Cerebellar cortex (tissue), 1 donor: Measurements from ENCODE around the gene MTCP1.

Experiments used
- DNase-seq: peaks from one replicate; pipeline ENCODE4 v3.0.0-alpha.2; 2015; ENCODE audit warnings: low spot score

The MTCP1 gene, protein sequence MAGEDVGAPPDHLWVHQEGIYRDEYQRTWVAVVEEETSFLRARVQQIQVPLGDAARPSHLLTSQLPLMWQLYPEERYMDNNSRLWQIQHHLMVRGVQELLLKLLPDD

GRCh38 chrX:155070975-155071693 lies at the start of gene MTCP1, which contains the start of the genes BRCC3 and CMC4:
TSS of gene MTCP1 (minus strand) at chrX:155071136. CDS start at chrX:155066010, 5,126 bp downstream.
TSS of gene BRCC3 (plus strand) at chrX:155071508. CDS start at chrX:155071528, 20 bp downstream.
TSS of gene CMC4 (minus strand) at chrX:155071136. CDS start at chrX:155064023, 7,113 bp downstream.
- DNase-seq, result peak; percentile 77

DNA sequence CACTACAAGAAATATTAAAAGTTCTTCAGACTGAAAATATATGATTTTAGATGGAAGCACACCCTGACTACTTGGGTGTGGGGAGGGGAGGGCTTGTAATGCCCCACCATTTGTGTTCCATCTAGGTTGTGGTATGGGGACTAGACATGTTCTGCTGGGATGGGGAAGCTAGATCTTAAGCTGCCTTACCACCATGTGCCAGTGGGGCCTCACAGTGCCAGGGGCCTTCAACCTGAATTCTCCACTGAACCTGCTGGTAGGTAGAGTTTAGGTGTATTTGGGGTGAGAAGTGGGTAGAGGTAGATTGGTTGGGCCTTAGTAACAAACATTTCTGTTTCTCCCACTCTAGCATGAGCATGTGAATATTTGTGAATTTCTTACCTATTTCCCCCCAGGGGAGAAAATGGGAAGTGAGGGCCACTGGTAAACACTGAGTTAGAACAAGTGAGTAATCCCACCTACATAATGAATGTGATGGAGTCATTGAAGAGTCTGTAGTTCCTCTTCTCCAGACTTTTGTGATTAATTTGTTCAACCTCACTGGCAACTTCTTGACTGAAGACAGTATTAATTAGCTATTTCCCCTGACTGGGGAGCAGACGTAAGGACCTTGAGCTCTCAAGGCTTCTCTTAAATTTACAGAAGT lies 44.4 kb upstream of the MTCP1 start:
- DNase-seq, result no peak

DNA sequence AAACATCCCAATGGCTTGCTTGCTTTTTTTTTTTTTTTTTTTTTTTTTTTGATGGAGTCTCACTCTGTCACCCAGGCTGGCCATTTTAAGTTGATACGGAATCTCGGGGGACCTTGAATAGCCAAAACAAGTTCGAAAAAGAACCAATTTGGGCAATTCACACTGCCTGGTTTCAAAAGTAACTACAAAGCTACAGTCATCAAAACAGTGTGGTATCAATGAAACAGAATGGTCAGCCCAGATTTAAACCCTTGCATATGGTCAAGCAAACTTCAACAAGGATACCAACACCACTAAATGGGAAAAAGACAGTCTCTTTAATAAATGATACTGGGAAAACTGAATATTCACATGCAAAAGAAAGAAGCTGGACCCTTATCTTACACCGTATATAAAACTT lies 42.2 kb upstream of the MTCP1 start:
- DNase-seq, result no peak

DNA sequence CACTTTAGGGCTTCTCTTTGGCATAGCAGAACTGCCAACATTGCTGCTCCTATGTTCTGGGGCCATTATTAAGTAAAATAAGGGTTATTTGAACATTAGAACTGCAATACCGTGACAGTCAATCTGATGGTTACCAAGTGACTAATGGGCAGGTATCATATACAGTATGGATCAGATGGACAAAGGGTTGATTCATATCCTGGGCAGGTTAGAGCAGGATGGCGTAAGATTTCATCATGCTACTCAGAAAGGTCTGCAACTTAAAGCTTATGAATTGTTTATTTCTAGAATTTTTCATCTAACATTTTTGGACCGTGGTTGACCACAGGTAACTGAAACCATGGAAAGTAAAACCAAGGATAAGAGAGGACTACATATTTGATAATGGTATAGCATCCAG lies 41.2 kb upstream of the MTCP1 start:
- DNase-seq, result no peak

GRCh38 chrX:155108427-155108826 lies 37.5 kb upstream of the MTCP1 start:
- DNase-seq, result no peak

- no peak for DNase-seq
These were observed 35.0 kb upstream of the MTCP1 start for GRCh38 chrX:155105919-155106318.

DNA sequence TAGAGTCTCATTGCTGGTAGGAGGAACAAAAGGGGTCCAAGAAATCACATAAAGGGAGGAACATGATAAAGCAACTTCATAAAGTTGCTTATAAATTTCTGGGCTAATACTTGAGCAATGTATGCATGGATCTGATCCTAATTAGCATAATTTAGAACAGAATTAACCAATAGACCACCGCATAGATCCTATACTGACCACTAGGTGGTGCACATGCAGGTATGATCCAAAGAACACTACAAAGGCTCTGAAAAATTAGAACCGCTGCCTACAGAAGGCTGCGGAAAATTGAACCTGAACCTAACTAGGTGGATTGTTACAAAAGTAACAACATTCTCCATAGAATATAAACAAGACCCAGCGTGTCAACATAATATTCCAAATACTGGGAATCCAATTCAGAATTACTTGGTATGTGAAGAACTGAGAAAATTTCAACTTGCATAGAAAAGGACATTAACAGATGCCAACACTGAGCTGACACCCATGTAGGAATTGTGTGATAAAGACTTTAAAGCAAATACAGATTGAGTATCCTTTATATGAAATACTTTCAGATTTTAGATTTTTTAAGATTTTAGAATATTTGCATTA lies 23.6 kb upstream of the MTCP1 start:
- peak; percentile 36 for DNase-seq

DNA sequence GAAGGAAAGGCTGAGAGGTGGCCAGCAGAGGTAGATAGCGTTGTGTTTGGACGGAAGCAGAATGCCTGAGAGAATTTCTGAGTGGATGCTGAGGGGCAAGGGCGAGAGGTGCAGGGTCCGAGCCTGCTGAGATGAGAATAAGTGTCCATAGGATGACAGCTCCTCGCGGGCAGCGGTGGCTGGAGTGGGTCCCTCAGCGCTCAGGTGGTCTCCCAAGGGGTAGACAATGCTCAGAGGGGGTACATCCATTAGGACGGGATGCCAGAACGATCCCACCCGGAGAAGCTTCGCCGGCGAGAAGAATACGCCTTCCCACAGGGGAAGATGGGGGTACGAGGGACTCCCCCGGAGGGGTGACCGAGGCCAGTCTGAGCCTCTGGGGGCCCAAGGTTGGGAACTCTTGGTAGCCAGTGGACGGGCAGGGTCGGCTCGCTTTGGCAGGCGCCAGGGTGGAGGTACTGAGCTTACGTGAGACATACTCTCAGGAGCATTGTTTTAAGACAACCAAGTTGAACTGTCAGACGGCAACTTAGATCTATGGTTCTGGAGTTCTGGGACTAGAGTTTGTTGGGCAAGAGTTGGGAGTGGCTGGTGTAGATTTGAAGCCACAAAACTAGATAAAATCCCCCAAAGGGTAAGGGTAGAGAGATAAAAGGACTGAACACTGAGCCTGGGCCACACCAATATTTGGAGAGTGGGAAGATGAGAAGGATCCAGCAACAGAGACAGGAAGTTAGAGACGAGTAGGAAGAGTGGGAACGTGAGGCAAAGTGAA lies 16.2 kb upstream of the MTCP1 start:
- DNase-seq, result no peak

DNA sequence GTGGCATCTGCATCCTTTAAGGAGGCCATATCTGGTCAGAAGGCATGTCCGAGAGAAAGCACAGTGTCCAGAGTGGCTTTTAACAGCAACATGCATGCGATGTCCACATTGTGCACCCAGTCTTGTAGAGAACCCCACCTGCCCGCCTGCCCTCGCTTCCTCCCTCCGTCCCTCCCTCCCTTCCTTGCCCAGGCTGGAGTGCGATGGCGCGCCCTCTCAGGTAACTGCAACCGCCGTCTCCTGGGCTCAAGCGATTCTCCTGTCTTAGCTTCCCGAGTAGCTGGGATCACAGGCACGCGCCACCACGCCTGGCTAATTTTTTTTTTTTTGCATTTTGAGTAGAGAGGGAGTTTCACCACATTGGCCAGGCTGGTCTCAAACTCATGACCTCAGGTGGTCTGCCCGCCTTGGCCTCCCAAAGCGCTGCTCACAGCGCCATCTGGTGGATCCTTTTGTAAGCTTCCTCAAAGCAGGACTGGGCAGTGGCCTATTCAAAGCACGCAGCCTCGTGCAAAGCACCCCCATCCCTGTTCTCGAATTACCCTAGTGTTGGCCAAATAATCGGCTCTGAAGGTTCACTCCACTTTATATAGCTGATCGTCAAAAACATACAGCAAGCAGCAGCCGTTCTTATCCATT lies 15.4 kb upstream of the MTCP1 start:
- DNase-seq, result no peak

DNA sequence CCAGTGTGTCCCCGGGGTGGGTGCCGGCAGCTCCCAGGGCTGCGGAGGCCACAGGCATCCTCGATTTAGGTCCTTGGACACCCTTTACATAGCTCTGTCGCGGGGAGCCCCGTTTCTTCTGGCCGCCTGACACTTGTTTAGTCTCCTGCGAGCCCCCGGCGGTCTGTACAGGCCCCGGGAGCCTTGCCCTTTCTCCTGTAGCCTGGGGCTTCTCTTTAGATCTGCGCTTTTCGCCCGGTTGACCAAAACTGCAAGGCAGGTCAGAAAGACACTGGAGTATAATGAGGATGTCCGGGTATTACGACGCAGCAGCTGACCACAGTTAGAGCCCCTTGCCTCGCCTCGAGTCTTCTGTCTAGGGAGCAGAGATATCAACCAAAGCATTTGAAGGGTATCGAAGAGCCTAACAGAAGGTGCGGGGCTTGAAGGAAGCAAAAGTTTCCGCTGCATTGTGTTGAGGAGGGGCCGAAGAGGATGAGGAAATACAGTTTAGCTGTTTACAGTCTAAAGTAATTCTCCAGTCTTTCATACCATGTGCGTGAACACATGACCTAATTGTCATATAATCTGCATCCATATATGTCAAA lies 851 bp upstream of the MTCP1 start:
- DNase-seq, result no peak

GRCh38 chrX:155070663-155070974 lies 317 bp downstream of the MTCP1 start:
- no peak for DNase-seq

DNA sequence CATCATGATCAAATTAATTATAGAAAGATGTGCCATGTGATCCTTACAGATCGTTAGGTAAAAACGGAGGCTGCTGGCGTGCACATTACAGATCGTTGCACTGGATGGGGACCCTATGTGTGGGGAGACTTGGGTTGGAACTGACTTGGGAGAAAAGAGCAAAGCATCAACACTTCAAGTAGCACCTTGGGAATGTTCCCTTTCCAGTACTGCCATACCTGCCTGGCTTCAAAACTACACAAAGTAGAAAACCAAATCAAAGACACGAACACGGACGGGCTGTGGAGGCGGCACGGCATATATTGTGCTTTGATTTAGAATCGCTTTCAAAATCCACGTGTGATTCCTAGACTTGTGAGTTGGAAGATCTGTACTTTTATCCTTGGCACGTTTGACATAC lies 898 bp downstream of the MTCP1 start:
- DNase-seq, result no peak

DNA sequence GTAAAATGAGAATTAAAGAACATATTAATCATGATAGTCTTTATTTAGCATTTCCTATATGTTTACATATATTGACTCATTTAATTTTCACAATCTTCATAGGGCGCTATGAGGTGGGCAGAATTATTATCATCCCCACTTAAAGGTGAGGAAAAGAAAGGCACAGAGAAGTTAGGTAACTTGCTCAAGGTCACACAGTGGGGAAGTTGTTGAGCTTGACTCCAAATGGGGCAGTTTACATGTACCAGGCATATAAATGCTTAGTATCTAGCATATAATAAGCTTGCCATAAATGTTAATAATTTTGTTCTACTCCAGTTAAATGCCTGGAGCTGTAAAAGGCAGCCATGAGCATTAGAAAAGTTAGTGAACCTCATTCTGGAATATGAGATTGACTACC lies 1.5 kb downstream of the MTCP1 start:
- no peak for DNase-seq

DNA sequence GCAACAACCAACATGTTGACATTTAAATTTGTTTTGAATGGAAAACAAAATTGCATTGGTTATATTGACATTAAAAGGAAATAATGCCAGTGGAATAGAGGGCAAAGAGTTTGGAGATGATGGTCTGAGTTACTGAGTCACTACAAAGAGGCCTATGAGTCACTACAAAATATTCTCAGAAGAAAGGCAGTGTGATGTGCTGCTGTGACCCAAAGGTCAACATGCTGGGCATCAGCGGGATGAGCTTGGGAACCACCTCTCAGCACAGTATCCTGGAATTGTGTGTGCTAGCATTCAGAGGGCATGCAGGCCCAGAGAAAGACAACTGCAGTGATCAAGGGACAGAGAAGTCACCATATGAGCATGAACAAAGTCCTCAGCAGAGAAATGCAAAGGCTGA lies 2.8 kb downstream of the MTCP1 start:
- no peak for DNase-seq

- DNase-seq, result no peak
These were observed 5.8 kb downstream of the MTCP1 start for GRCh38 chrX:155065035-155065734.

DNA sequence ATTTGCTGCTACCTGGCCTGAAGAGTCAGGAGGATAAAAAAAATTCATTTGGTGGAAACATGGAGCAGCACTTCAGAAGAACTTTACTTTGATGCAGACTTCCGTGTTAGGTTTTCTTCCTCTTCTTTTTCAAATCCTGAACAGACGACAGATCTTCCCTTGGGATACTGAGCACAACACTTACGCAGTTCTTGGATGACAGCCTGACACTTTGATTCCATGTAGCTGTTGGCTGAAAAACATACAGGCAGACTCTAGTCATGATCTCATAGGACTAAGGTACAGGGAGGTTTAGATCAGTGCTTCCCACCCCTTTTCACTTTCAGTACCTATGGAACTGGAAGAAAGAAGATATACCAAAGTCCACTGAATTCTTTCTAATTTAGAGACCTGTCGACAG lies 9.2 kb downstream of the MTCP1 start:
- DNase-seq, result no peak

GRCh38 chrX:155056877-155057792 lies 13.8 kb downstream of the MTCP1 start:
- peak; percentile 61 for DNase-seq

DNA sequence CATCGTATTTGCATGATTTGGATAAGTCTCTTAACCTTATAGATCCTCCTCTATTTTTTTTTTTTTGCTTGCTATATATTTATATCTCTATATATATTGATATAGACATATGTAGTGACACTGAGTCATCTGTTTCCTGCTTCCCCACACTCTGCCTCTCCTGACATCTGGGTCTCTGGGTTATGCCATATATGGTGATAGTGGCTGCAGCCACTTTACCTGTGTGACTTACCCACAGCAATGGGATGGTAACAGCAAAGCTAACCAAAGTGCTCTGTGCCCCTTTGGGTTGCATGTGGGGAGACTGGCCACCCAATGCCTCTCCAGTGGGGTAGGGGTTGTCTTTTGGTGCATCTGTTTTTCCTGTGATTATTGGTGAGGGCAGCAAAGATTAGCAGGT lies 14.5 kb downstream of the MTCP1 start:
- DNase-seq, result no peak

- DNase-seq, result no peak
These were observed 15.4 kb downstream of the MTCP1 start for GRCh38 chrX:155055494-155055893.

GRCh38 chrX:155054255-155054654 lies 16.7 kb downstream of the MTCP1 start:
- DNase-seq, result no peak
